Stomach (tissue), 4 donors: Measurements from ENCODE around the gene LRFN4.

Source experiments
- EP300 ChIP-seq: sonication (generic); formaldehyde crosslinking; IDR thresholded peaks from one replicate; pipeline ENCODE4 v1.6.1; 2017; ENCODE audit warnings: antibody characterized with exemption
- POLR2AphosphoS5 ChIP-seq, 3 donors: sonication (generic); formaldehyde crosslinking; IDR thresholded peaks; one replicate each; pipeline ENCODE4 v1.6.1; 2016; ENCODE audit warnings: antibody characterized with exemption in 3 of 3
- TF ChIP-seq, protein P1 (sequence below), 7 experiments: fragments of 450-650 bp in 4 of 7; fragments of 200-600 bp in 3 of 7; sonication (generic) in 3 of 7; IDR thresholded peaks; one replicate each; pipeline ENCODE4 v1.5.1; 2016 to 2019; ENCODE audit warnings: antibody characterized with exemption in 7 of 7, control low read depth in 2 of 7, mild to moderate bottlenecking in 1 of 7

DNA sequence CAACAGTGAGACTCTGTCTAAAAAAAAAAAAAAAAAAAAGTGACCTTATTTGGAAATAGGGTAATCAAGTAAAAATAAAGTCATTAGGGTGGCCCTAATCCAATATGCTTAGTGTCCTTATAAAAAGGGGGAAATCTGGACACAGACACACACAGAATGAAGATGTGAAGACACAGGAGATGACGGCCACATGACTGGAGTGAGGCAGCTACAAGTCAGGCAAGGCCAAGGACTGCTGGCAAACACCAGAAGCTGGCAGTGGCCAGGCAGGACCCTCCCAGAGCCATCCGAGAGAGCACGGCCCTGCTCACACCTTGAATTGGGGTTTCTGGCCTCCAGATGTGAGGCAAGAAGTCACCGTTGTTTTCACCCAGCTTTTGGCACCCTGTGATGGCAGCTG, 28.6 kb downstream of the LRFN4 start:
- TF ChIP-seq EP300 (no peak), POLR2AphosphoS5 (IDR thresholded peaks at IDR 0.05) (no peak)
- TF ChIP-seq, protein P1, sequence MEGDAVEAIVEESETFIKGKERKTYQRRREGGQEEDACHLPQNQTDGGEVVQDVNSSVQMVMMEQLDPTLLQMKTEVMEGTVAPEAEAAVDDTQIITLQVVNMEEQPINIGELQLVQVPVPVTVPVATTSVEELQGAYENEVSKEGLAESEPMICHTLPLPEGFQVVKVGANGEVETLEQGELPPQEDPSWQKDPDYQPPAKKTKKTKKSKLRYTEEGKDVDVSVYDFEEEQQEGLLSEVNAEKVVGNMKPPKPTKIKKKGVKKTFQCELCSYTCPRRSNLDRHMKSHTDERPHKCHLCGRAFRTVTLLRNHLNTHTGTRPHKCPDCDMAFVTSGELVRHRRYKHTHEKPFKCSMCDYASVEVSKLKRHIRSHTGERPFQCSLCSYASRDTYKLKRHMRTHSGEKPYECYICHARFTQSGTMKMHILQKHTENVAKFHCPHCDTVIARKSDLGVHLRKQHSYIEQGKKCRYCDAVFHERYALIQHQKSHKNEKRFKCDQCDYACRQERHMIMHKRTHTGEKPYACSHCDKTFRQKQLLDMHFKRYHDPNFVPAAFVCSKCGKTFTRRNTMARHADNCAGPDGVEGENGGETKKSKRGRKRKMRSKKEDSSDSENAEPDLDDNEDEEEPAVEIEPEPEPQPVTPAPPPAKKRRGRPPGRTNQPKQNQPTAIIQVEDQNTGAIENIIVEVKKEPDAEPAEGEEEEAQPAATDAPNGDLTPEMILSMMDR (IDR thresholded peaks at IDR 0.05) = no peak
